Neuronal stem cell (in vitro differentiated cells): Measurements from ENCODE around the gene LTA4H.

Source experiments
- DNase-seq: peaks from one replicate; pipeline ENCODE4 v3.0.0-alpha.2; 2013; ENCODE audit warnings: low spot score
- H2AFZ ChIP-seq: one replicate; pipeline ENCODE4 v1.6.1; 2013; ENCODE audit warnings: mild to moderate bottlenecking, low read length, inconsistent platforms
- H2AK5ac ChIP-seq: 2 replicates; pipeline ENCODE4 v1.6.1; 2013; ENCODE audit warnings: low read depth, mild to moderate bottlenecking, inconsistent platforms, low read length, moderate library complexity, mixed read lengths
- H2BK120ac ChIP-seq: 2 replicates; pipeline ENCODE4 v1.6.1; 2013; ENCODE audit warnings: low read depth, mild to moderate bottlenecking, inconsistent platforms, low read length, moderate library complexity, mixed read lengths
- H2BK12ac ChIP-seq: one replicate; pipeline ENCODE4 v1.6.1; 2013; ENCODE audit warnings: low read length, inconsistent platforms
- H2BK15ac ChIP-seq: 2 replicates; pipeline ENCODE4 v1.6.1; 2013; ENCODE audit warnings: mild to moderate bottlenecking, low read length, inconsistent platforms, mixed read lengths
- H2BK5ac ChIP-seq: one replicate; pipeline ENCODE4 v1.6.1; 2013; ENCODE audit warnings: inconsistent platforms, mild to moderate bottlenecking, low read length, moderate library complexity
- H3K14ac ChIP-seq: one replicate; pipeline ENCODE4 v1.6.1; 2013; ENCODE audit warnings: low read length, inconsistent platforms
- H3K18ac ChIP-seq: 2 replicates; pipeline ENCODE4 v1.6.1; 2013; ENCODE audit warnings: low read length, inconsistent platforms
- H3K23ac ChIP-seq: 2 replicates; pipeline ENCODE4 v1.6.1; 2013; ENCODE audit warnings: low read depth, mild to moderate bottlenecking, mixed read lengths, low read length, inconsistent platforms; ENCODE audit not compliant: poor library complexity
- H3K27ac ChIP-seq: replicated peaks from 3 replicates; pipeline ENCODE4 v1.5.1; 2013; ENCODE audit warnings: low read length, inconsistent platforms
- H3K27me3 ChIP-seq, 3 experiments: 2 replicates each; pipeline ENCODE4 v1.6.1; 2013; ENCODE audit warnings: low read length in 3 of 3, mild to moderate bottlenecking in 2 of 3, inconsistent platforms in 1 of 3, low read depth in 1 of 3, mixed read lengths in 1 of 3, moderate library complexity in 1 of 3; ENCODE audit not compliant: control insufficient read depth in 3 of 3, insufficient read depth in 3 of 3
- H3K36me3 ChIP-seq, 2 donors: replicated peaks in 1 of 2; 2 replicates each; pipeline ENCODE4 v1.6.1; 2013; ENCODE audit warnings: low read length in 2 of 2; ENCODE audit not compliant: control insufficient read depth in 2 of 2, insufficient read depth in 2 of 2
- H3K4ac ChIP-seq: 2 replicates; pipeline ENCODE4 v1.6.1; 2013; ENCODE audit warnings: inconsistent platforms, mild to moderate bottlenecking, low read length, moderate library complexity
- H3K4me1 ChIP-seq, 2 donors: 1 replicate in 1 of 2; 2 replicates in 1 of 2; pipeline ENCODE4 v1.6.1; 2013; ENCODE audit warnings: low read length in 2 of 2, low read depth in 1 of 2; ENCODE audit not compliant: control insufficient read depth in 2 of 2, insufficient read depth in 1 of 2
- H3K4me2 ChIP-seq: one replicate; pipeline ENCODE4 v1.6.1; 2013; ENCODE audit warnings: mild to moderate bottlenecking, low read length, inconsistent platforms; ENCODE audit not compliant: insufficient read depth, poor library complexity, severe bottlenecking
- H3K4me3 ChIP-seq, 2 donors: 2 replicates each; pipeline ENCODE4 v1.5.1; 2013; ENCODE audit warnings: low read length in 2 of 2, mild to moderate bottlenecking in 2 of 2, inconsistent platforms in 1 of 2, moderate library complexity in 1 of 2
- H3K79me1 ChIP-seq: one replicate; pipeline ENCODE4 v1.6.1; 2013; ENCODE audit warnings: low read depth, mild to moderate bottlenecking, inconsistent platforms, low read length, moderate library complexity
- H3K9ac ChIP-seq: one replicate; pipeline ENCODE4 v1.6.1; 2013; ENCODE audit warnings: mild to moderate bottlenecking, low read depth, low read length, inconsistent platforms; ENCODE audit not compliant: poor library complexity
- H3K9me3 ChIP-seq, 2 donors: replicated peaks in 1 of 2; 2 replicates each; pipeline versions ENCODE3 to v1.6.1; 2013; ENCODE audit warnings: low read length in 2 of 2, mild to moderate bottlenecking in 2 of 2, inconsistent platforms in 1 of 2, low read depth in 1 of 2, mixed read lengths in 1 of 2, moderate library complexity in 1 of 2; ENCODE audit not compliant: control insufficient read depth in 2 of 2, insufficient read depth in 1 of 2
- H4K8ac ChIP-seq: one replicate; pipeline ENCODE4 v1.6.1; 2013; ENCODE audit warnings: low read depth, mild to moderate bottlenecking, inconsistent platforms, low read length, moderate library complexity
- H4K91ac ChIP-seq: one replicate; pipeline ENCODE4 v1.6.1; 2013; ENCODE audit warnings: low read length, low read depth, mild to moderate bottlenecking, inconsistent platforms; ENCODE audit not compliant: poor library complexity
- WGBS, 2 donors: extraction: QIAGEN DNeasy Blood & Tissue Kit; methylation state at CpG; one replicate each; pipeline ENCODE4 v1.1.7; 2013; ENCODE audit warnings: missing lambda C conversion rate in 2 of 2, mixed read lengths in 1 of 2; ENCODE audit not compliant: insufficient read length in 2 of 2, insufficient replicate concordance in 1 of 2; ENCODE audit errors: extremely low coverage in 2 of 2; 5-methylcytosine and 5-hydroxymethylcytosine counted together

The LTA4H gene

DNA sequence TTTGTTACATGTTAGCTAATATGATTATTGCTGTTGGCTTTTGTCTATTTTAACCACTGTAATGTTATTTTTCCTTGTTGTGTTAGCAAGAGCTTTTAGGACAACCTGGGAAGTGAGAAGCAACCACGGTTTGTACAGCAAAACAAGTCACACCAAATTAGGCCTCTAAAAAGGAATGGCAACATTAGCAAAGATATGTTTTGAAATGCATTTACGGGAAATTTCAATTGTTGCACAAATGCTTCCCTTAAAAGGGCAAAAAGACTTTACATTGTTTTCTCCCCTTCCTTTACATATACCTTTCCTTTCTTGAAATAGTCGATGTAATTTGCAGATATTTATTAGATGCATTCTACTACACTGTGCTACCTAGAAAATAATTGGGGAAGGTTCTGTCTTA is 4.1 kb upstream of the LTA4H start:
- Histone ChIP-seq H3K4me1 (no peaks in the 10 kb centered on the region), H3K23ac (no peak overlapping the region), H3K9me3 (no peaks in the 10 kb centered on the region), H2BK12ac (no peak overlapping the region), H3K27ac (no peak overlapping the region), H4K8ac (no peak overlapping the region), H3K36me3 (no peaks in the 10 kb centered on the region), H3K79me1 (peaks cover 4% of the 10 kb centered on the region), H2BK120ac (no peak overlapping the region), H3K9ac (no peak overlapping the region), H3K4me3 (no peak overlapping the region), H3K14ac (no peak overlapping the region), H2AFZ (no peak overlapping the region), H3K27me3 (no peaks in the 10 kb centered on the region), H2BK5ac (no peak overlapping the region), H3K18ac (no peak overlapping the region), H2BK15ac (no peak overlapping the region), H2AK5ac (no peak overlapping the region), H3K4me2 (no peak overlapping the region), H3K4ac (no peak overlapping the region), H4K91ac (no peak overlapping the region)
- no CpG with 5 or more reads among the region's 3 CpGs for WGBS, 2 donors
- DNase-seq: no peak

DNA sequence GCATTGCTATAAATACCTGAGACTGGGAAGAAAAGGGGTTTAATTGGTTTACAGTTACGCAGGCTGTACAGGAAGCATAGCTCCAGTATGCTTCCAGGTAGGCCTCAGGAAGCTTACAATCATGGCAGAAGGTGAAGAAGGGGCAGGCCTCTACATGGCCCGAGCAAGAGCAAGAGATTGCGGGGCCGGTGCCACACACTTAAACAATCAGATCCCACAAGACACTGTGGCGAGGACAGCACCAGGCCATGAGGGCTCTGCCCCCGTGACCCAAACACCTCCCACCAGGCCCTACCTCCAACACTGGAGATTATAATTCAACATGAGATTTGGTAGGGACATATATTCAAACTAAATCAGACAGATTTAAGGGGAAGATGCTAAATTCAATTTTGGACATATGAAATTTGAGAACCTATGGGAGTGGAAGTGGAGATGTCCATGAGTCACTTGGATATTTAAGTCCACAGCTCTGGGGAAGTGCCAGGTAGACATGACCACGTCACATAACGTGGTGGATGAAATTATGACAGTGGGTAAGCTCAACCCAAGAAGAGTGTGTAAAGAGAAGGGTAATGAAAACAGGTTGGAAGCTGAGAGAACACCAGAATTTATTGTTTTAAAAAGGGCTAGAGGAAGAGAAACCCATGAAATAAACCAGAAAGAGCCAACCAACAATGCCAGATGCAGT is 1.5 kb upstream of the LTA4H start:
- no CpG with 5 or more reads among the region's 8 CpGs for WGBS, 2 donors
- H3K9ac ChIP-seq: no peak overlapping the region

DNA sequence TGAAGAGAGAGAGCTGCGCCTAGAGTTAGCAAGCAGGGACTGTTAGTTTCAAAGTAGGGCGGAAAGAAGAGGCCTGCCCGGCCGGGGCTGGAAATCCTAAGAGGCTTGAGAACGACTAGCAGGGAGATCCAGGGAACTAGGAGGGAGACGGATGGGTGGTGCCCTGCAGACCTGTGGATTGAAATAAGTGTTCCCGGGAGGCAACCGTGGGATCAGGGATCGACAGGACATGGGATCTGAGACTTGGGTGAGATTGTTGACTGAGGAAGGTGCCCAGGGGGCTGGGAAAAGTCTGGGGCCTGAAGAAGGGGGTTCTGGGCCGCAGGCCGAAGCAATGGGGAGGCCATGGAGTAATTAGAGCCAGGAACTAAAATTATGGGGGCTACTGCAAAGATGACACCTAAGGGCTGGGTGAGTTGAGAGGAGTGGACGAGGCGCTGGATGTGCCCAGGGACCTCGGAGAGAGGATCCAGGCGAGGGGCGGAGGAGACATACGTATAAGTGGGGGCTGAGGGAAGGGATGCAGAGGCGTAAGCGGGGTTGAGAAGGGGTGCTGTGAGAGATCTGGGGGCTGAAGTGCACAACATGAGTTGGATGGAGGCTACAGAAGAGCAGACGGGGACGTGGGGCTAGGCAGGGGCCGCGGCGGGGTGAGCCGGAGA is 635 bp downstream of the LTA4H start:
- peak; percentile 31 for DNase-seq
- H2BK120ac ChIP-seq: no peak overlapping the region
- peak overlapping the region; percentile 64 for H3K4me2 ChIP-seq
- H2AK5ac ChIP-seq: peak overlapping the region; percentile 84
- H3K14ac ChIP-seq: peak overlapping the region; percentile 67
- H3K18ac ChIP-seq: peak overlapping the region; percentile 99
- H3K4me1 ChIP-seq: peaks cover 0 to 4% of the 10 kb centered on the region in 2 donors
- no peak overlapping the region for H4K91ac ChIP-seq
- H3K9ac ChIP-seq: peak overlapping the region; percentile 98
- peaks cover 6% of the 10 kb centered on the region for H3K79me1 ChIP-seq
- H3K27me3 ChIP-seq: no peaks in the 10 kb centered on the region
- H3K4me3 ChIP-seq: peak overlapping the region; percentile 76 to 99
- no peak overlapping the region for H4K8ac ChIP-seq
- no peaks in the 10 kb centered on the region for H3K9me3 ChIP-seq
- no peak overlapping the region for H2BK15ac ChIP-seq
- H2BK5ac ChIP-seq: peak overlapping the region; percentile 83
- peak overlapping the region; percentile 88 for H3K27ac ChIP-seq
- H3K23ac ChIP-seq: peak overlapping the region; percentile 78
- H3K36me3 ChIP-seq: no peaks in the 10 kb centered on the region
- H3K4ac ChIP-seq: peak overlapping the region; percentile 44
- H2BK12ac ChIP-seq: no peak overlapping the region
- H2AFZ ChIP-seq: peak overlapping the region; percentile 92
- no CpG with 5 or more reads among the region's 25 CpGs for WGBS, 2 donors

More for the DNA sequence above, 1.5 kb upstream of the LTA4H start:
- H2BK5ac ChIP-seq: no peak overlapping the region
- H3K9me3 ChIP-seq: no peaks in the 10 kb centered on the region
- H3K79me1 ChIP-seq: peaks cover 4% of the 10 kb centered on the region
- no peak overlapping the region for H2BK12ac ChIP-seq
- no peaks in the 10 kb centered on the region for H3K27me3 ChIP-seq
- no peak for DNase-seq
- H3K4me1 ChIP-seq: peaks cover 0 to 4% of the 10 kb centered on the region in 2 donors
- no peak overlapping the region for H4K8ac ChIP-seq
- H2AFZ ChIP-seq: peak overlapping the region; percentile 92
- H3K36me3 ChIP-seq: no peaks in the 10 kb centered on the region
- no peak overlapping the region for H2BK120ac ChIP-seq
- no peak overlapping the region for H4K91ac ChIP-seq
- H3K23ac ChIP-seq: no peak overlapping the region
- no peak overlapping the region for H3K4ac ChIP-seq
- no peak overlapping the region for H3K27ac ChIP-seq
- no peak overlapping the region for H2AK5ac ChIP-seq
- H3K4me2 ChIP-seq: no peak overlapping the region
- no peak overlapping the region for H3K14ac ChIP-seq
- H3K4me3 ChIP-seq: no peak overlapping the region
- no peak overlapping the region for H3K18ac ChIP-seq
- H2BK15ac ChIP-seq: no peak overlapping the region

DNA sequence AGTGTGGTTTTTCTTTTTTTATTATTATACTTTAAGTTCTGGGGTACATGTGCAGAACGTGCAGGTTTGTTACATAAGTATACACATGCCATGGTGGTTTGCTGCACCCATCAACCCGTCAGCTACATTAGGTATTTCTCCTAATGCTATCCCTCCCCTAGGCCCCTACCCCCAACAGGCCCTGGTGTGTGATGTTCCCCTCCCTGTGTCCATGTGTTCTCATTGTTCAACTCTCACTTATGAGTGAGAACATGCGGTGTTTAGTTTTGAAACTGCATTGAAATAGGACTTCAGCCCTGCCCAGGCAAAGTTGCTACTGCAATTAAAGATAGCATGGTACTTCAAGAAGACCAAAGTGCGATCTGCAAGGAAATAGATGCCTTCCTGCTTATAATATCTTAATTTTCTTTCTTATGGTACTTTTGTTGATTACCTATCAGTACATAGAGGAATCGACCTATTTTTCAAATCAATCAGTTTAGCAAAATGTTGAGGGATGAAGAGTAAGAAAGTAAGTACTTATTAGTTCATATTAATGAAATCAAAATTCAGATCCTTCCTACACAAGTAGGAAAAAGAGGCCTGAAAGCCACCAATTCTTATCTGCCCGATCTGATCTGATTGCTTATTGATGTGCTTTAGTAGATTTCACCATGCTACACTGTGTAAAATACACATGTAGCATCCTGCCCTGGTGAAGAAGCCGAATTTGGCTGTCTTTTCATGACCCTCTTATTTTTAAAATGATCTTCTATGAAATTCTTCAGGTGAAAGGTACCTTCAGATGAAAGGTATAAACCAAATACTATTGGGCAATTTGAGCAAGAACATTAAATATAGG is 1.6 kb downstream of the LTA4H start:
- Histone ChIP-seq H2BK120ac (no peak overlapping the region), H2AK5ac (no peak overlapping the region), H2BK15ac (no peak overlapping the region), H3K27ac (no peak overlapping the region), H3K18ac (no peak overlapping the region), H2BK5ac (no peak overlapping the region), H3K27me3 (no peaks in the 10 kb centered on the region), H3K14ac (no peak overlapping the region), H3K9me3 (no peaks in the 10 kb centered on the region), H3K4me1 (peaks cover 0 to 4% of the 10 kb centered on the region in 2 donors), H3K36me3 (peaks cover 0 to 2% of the 10 kb centered on the region in 2 donors), H3K79me1 (peaks cover 6% of the 10 kb centered on the region), H4K91ac (no peak overlapping the region), H3K9ac (no peak overlapping the region), H4K8ac (no peak overlapping the region), H3K4me2 (peak overlapping the region; percentile 28), H3K23ac (no peak overlapping the region), H3K4ac (no peak overlapping the region), H2BK12ac (no peak overlapping the region), H3K4me3 (peak overlapping the region in 1 of 2 donors; percentile 76), H2AFZ (peak overlapping the region; percentile 92)
- no CpG with 5 or more reads among the region's 7 CpGs for WGBS, 2 donors
- DNase-seq: no peak
